Germinal center (tissue), 1 donor: Measurements from ENCODE around the gene PRKCZ.

Source experiments
- DNase-seq: peaks from one replicate; pipeline ENCODE4 v3.0.0; 2012; ENCODE audit warnings: mixed read lengths, low spot score

The PRKCZ gene

GRCh38 chr1:2049718-2050431 is at the start of gene PRKCZ:
TSS of gene PRKCZ (plus strand) at chr1:2050411. CDS start at chr1:2050631, 220 bp downstream.
- peak; percentile 96 for DNase-seq

GRCh38 chr1:2000432-2000831 is 49.8 kb upstream of the PRKCZ start:
- DNase-seq = no peak

GRCh38 chr1:2000850-2001249 is 49.4 kb upstream of the PRKCZ start:
- no peak for DNase-seq

- no peak for DNase-seq
Measured at GRCh38 chr1:2001773-2002411, 48.3 kb upstream of the PRKCZ start.

- DNase-seq = no peak
Measured at GRCh38 chr1:2003541-2004131, 46.6 kb upstream of the PRKCZ start, which contains the start of gene CFAP74. TSS of gene CFAP74 (minus strand) at chr1:2003786. CDS start at chr1:1990956, 12,830 bp downstream.

GRCh38 chr1:2004856-2005255 is 45.4 kb upstream of the PRKCZ start:
- no peak for DNase-seq

- DNase-seq = no peak
Measured at GRCh38 chr1:2009101-2010053, 40.8 kb upstream of the PRKCZ start.

GRCh38 chr1:2014181-2014580 is 36.0 kb upstream of the PRKCZ start:
- no peak for DNase-seq

GRCh38 chr1:2014741-2015735 is 35.2 kb upstream of the PRKCZ start:
- DNase-seq = no peak

- no peak for DNase-seq
Measured at GRCh38 chr1:2016123-2016522, 34.1 kb upstream of the PRKCZ start.

- DNase-seq = no peak
Measured at GRCh38 chr1:2018217-2019171, 31.7 kb upstream of the PRKCZ start.

GRCh38 chr1:2019172-2019543 is 31.1 kb upstream of the PRKCZ start, which contains the start of gene GABRD:
TSS of gene GABRD (plus strand) at chr1:2019345. CDS start at chr1:2019424, 79 bp downstream.
- DNase-seq = peak; percentile 58

GRCh38 chr1:2019571-2020309 is 30.5 kb upstream of the PRKCZ start:
- DNase-seq = no peak

- no peak for DNase-seq
Measured at GRCh38 chr1:2020310-2020655, 29.9 kb upstream of the PRKCZ start.

GRCh38 chr1:2021550-2021949 is 28.7 kb upstream of the PRKCZ start:
- no peak for DNase-seq

- no peak for DNase-seq
Measured at GRCh38 chr1:2022063-2022770, 28.0 kb upstream of the PRKCZ start.

GRCh38 chr1:2023187-2023586 is 27.0 kb upstream of the PRKCZ start:
- DNase-seq = no peak

GRCh38 chr1:2024451-2024850 is 25.8 kb upstream of the PRKCZ start:
- DNase-seq = no peak
